ENCODE measurements around the gene HSF5.
A peak's percentile ranks its signal among the peaks of the same experiment; 100 is the strongest.
"Not testable (repeated sequence)": the region's sequence is repeated elsewhere in the genome, so short reads cannot be mapped to it uniquely, and the experiment has no call there.

Gene HSF5

DNA sequence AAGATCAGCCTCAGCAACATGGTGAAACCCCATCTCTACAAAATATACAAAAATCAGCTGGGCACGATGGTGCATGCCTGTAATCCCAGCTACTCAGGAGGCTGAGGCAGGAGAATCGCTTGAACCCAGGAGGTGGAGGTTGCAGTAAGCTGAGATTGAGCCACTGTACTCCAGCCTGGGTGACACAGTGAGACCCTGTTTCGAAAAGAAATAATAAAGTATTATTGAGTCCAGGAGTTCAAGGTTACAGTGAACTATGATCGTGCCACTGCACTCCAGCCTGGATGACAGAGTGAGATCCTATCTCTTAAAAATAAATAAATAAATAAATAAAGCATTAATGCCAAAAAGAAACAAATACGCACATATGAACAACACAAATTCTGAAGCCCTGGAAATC, 6.4 kb downstream of the HSF5 start:
- DNase-seq (ENCODE audit: low spot score), result not testable (repeated sequence)

DNA sequence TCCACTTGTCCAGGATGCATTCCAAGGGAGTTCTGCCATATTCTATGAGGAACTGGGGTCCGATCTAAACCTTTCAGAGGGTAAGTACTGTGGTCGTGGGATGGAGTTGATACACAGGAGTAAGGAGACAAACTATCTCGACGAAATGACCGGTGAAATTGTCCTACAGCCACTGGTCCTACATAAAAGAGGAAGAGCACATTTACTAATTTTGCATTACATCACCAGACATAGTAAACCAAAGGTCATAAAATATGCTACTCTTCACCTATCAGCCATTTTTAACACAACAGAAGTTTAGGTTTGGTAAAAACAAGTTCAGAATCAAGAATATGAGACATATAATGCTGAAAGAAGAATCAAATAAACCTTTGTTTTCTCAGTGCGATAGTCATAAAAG, 8.1 kb downstream of the HSF5 start:
- no peak for DNase-seq (ENCODE audit: low spot score)

DNA sequence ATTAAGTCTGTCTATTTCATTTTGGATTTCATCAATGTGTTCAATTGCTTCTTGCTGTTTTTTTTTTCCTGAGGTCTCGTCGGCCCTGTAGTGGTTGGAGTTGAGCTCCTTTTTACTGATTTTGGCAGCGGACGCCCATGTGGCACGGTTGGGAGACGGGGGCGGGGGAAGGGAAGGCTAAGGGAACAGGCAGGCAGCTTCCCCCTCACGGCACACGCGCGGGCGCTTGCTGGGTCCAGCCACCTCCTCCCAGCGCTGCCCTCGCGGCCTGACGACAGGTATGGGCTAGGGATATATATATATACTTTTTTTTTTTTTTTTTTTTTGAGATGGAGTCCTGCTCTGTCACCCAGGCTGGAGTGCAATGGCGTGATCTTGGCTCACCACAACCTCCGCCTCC, 11.4 kb downstream of the HSF5 start:
- no peak for DNase-seq (ENCODE audit: low spot score)

DNA sequence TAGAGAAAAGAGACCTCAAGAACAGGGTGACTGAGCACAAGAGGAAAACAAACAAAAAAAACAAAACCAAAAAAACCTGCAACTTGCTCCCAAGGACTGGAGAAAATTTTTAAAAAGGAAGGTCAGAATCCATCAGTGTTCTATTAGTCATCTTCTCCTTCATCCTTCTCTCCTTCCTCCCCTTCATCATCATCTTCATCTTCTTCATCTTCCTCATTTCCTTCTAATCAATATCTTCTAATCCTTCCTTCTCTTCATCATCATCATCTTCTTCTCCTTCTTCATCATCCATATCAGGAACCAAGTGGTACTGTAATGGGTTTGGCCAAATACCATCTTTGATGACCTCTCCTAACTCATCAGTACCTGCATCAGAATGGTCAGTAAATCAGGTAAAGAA, 12.2 kb downstream of the HSF5 start:
- no peak for DNase-seq (ENCODE audit: low spot score)

DNA sequence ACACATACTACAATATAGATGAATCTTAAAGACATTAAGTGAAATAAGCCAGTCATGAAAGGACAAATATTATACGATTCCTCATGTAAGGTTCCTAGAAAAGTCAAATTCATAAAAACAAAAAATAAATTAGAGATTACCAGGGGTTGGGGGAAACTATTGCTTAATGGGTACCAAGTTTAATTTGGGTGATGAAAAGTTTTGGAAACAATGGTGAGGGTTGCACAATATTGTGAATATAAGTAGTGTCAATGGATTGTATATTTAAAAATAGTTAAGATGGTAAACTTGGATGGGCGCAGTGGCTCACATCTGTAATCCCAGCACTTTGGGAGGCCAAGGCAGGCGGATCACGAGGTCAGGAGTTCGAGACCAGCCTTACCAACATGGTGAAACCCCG, 17.9 kb downstream of the HSF5 start:
- DNase-seq (ENCODE audit: low spot score), result no peak

DNA sequence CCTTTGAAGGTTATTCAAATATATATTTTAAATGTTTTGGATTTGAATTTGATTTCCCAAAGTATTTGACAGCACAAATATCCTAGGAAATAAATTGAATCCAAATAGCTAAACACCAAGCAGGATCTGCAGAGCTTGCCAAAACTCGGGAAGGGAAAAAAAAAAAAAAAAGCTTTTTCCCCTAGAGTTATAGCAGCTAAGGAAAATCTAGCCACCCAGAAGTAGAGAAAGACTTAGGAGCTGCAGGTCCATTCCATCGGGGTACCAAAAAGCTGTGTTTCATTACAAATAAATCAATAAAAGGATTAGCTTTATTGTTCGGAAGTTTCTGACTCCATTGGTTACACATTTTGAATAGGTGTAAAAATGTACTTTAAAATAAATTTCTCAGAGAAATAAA, 19.3 kb downstream of the HSF5 start:
- no peak for DNase-seq (ENCODE audit: low spot score)

DNA sequence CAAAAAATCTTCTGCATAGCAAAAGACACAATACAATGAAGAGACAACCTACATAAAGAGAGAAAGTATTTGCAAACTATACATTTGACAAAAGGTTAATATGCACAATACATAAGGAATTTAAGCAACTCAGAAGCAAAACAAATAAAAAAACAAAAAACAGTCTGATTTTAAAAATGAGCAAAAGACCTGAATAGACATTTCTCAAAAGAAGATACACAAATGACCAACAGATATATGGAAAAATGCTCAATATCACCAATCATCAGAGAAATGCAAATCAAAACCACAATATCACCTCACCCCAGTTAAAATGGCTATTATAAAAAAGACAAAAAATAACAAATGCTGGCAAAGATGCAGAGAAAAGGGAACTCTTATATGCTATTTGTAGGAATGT, 32.7 kb downstream of the HSF5 start:
- DNase-seq (ENCODE audit: low spot score), result no peak

DNA sequence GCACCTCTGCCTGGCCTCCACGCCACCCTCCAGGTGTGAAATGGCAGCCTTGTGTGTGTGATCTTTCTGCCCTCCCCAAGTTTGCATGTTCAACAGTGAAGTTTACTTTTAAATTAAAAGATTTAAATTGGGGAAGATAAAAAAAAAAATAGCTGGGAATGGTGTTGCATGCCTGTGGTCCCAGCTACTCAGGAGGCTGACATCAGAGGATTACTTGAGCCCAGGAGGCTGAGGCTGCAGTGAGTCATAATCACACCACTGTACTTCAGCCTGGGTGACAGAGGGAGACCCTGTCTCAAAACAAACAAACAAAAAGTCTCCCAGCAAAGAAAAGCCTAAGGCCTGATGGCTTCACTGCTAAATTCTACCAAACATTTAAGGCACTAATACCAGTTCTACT, 35.5 kb downstream of the HSF5 start:
- no peak for DNase-seq (ENCODE audit: low spot score)

DNA sequence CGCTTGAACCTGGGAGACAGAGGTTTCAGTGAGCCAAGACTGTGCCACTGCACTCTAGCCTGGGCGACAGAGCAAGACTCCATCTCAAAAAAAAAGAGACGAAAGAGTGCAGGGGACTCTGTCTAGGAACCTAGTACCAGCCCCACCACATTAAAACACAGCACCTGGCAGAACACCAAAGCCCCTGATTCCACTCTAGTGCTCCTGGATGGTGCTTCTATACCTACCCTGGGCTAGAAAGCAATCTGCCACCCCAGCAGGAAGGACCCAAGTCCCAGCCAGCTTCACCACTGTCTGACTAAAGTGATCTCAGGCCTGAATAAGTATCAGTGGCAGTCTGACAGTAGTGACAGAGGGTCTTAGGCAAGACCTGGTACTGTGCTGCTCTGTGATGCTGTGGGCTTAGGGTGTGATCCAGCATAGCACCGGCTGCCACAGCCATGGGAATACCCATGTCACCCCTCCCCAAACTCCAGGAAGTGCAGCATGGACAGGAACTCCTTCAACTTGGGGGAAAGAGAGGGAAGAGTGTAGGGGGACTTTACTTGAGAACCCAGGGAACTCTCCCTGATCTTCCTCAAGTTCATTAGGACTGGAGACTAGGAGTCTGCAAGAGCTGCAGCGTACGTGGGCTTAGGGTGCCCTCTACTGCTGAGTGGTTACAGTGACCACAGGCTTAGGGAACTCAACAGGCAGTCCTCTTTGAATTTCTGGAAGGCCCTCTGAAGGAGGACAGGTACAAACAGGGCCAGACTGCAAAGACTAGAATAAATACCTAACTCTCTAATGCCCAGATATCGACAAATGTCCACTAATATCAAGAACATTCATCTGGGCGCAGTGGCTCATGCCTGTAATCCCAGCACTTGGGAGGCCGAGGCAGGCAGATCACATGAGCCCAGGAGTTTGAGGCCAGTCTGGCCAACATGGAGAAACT, 40.9 kb downstream of the HSF5 start:
- peak; percentile 77 for DNase-seq (ENCODE audit: low spot score)

DNA sequence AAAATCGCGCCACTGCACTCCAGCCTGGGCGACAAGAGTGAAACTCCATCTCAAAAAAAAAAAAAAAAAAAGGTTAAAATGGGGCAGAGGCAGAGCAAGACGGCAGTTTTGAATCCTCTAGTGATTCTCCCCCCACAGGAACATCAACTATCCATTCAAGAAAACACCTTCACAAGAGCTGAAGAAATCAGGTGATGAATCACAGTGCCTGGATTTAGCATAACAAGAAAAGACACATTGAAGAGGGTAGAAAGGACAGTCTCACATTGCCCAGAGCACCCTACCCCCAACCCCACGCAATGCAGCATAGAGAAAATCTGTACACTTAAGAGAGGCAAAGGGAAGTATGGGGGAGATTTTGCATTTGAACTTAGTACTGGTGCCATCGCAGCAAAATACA, 42.1 kb downstream of the HSF5 start:
- no peak for DNase-seq (ENCODE audit: low spot score)

DNA sequence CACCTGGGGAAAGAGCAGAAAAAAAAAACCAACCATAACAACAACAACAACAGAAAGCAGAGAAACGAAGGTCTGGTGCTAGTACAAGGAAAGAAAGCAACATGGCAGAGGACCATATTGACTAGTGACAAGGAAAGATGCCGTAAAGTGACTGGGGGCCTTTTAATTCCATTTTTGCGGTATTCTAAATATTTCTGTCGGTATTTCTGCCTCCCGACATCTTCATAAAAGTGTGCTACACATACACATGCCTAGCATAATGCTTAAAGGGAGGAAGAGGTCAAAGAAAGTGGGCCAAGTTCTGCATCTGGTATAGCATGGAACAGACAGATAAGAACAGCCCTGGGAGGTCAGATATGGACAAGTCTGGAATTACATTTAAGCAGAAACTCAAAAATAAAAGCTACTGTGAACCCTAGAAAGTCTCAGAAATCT, 51.4 kb downstream of the HSF5 start:
- no peak for DNase-seq (ENCODE audit: low spot score)

DNA sequence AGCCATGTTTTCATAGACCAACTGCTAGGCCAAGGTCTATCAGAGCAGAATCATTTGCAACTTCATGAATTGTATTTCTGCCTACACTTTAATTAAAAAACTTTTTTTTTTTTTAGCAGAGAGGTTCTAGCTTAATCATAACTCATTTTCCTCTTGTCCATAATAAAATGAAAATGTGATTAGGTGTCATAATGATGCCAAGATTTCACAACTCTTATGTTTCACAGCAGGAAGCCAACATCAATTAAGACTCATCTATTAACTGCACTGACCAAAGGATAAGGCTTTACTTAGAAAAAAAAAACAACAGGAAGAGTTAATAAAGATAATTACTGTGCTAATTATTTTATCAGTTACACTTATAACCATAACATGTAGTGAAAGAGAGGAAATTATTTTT, 52.0 kb downstream of the HSF5 start:
- no peak for DNase-seq (ENCODE audit: low spot score)

DNA sequence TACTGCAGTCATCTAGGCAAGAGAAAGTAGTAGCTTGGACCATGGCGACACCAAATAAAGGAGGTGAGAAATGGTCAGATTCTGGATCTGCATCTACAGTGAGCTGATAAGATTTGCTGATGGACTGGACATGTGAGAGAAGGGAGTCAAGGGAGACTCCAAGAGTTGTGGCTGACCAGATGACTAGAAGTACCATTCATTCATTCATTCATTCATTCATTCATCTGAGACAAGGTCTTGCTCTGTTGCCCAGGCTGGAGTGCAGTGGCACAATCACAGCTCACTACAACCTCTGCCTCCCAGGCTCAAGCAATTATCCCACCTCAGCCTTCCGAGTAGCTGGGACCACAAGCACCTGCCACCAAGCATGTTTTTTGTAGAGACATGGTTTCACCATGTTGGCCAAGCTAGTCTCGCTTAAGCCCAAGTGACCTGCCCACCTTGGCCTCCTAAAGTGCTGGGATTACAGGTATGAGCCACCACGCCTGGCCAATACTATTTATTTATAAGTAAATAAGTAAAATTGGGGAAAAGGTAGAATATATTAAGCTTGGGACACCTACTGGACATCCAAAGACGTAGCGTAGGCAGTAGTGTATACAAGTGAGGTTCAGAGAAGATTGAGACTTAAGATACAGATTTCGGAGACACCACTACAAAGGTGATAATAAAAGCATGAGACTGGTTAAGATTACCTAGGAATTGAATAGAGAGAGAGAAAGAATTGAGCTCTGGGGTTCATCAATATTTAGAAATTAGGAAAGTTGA, 55.2 kb downstream of the HSF5 start:
- DNase-seq (ENCODE audit: low spot score), result no peak

DNA sequence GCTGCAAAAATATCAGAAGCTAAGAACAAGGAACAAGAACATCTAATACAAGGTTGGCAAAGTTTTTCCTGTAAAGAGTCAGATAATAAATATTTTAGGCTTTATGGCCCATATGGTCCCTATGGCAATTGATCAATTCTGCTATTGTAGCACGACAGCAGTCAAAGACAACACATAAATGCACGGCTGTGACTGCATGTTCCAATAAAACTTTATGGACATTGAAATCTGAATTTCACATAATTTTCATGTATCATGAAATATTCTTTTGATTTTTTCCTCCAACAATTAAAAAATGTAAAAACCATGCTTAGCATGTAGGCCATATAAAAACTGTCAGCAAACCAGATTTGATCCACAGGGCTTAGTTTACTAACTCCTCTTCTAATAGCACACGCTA, 60.4 kb downstream of the HSF5 start:
- no peak for DNase-seq (ENCODE audit: low spot score)

DNA sequence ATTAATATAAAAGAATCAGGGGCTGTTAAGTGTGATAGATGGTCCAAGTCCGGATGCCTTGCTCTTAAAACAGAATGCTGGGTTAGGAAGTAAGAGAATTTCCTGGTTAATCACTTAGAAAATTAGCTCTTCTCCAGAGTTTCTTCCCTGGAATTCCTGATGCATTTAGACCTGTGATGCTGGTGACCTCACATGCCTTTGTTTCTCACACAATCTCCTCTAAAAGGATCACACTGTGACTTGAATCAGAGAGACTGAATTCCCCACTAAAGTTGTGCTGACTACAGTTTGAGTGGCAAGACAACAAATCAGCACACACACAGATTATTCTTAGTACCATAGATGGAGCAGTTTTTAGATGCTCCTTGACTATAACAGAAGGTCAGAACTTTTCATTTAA, 66.5 kb downstream of the HSF5 start:
- no peak for DNase-seq (ENCODE audit: low spot score)

DNA sequence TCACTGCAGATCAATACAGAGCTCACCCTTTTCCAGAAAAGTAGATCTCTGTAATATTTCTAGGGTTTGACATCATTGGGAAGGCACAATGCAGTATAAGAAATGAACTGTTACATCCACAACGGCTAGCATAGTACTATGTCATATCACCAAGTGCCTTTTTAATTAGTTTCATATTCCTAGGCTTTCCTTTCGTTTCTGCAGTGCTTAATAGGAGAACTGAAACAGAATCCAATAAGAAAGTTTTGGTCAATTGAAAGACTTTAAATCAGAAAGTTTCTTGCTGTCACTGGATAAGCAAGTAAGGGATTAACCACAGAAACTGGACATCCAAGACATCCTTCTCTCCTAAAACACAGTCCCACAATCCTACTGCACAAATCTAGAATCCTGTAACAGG, 67.4 kb downstream of the HSF5 start:
- no peak for DNase-seq (ENCODE audit: low spot score)

DNA sequence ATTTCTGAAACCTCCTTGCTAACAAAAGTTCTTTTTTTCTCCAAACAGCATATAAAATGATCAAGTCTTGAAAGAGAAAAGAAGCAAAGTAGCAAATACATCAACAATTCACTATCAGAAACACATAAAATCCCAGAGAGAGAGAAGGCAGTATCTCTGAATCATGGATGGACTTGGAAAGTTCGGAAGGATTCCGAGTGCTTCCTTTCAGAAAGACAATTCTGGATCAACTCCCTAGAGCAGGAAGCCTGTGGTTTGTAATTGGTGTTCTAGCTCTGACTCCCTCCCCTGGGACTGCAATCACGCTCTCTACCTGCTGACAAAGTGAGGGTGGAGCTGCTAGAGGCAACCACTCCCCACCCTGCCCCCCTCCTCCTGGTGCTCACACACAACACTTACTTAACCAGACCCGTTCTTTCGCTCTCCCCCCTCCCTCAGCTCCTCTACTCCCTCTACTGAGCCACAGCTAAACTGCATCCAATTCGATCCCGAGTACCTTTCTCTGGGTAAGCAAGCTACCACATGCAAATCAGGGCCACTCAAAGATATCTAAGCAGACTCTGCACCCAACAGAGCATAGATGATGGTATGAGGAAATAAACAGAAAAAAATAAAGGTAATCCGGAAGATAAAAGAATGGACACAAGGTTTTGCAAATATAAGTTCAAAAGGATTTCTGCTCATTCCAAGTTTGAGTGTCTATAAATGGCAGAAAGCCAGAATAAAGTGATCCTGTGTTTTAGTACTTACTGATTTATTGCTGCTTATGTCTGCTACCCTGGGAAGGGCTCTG, 70.7 kb downstream of the HSF5 start, which contains the start of gene RNF43:
TSS of gene RNF43 (minus strand) at position 235 of the 793 bp plus-strand sequence. CDS start 1,957 bp downstream, outside the sequence.
- DNase-seq (ENCODE audit: low spot score), result peak; percentile 91

DNA sequence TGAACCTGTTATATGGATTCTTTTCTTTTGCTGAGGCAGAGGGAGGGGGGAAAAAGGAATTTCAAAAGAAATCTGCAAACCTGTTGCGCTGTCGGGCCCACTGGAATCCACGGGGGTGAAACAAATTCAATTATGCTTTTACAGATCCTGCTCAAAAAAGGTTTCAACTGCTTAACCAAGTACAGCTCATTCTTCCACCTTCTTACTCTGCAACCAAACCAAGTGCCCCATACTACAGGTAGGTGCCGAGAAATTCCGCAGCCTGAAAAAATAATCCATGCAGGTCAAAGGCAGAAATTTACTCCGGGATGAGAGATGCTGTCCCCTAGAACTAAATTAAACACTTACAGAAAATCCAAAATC, 71.3 kb downstream of the HSF5 start:
- DNase-seq (ENCODE audit: low spot score), result no peak

DNA sequence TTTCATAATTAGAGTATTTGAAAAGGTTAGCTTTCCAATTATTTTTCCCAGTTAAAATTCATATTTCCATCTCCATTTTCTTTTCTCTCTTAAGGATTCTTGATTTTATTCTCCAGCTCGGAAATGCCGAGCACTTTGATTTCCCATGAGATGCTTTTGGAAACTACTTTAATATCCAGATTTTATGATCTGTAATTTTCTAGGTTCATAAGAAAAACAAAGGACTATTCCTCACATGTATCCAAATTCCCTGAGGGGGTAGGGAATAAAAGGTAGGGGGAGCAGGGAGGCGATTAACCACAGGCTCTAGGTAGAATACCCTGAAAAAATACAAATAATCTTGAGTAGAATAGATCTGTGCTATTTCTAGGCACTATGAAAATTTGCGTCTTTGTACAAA, 71.8 kb downstream of the HSF5 start:
- no peak for DNase-seq (ENCODE audit: low spot score)

DNA sequence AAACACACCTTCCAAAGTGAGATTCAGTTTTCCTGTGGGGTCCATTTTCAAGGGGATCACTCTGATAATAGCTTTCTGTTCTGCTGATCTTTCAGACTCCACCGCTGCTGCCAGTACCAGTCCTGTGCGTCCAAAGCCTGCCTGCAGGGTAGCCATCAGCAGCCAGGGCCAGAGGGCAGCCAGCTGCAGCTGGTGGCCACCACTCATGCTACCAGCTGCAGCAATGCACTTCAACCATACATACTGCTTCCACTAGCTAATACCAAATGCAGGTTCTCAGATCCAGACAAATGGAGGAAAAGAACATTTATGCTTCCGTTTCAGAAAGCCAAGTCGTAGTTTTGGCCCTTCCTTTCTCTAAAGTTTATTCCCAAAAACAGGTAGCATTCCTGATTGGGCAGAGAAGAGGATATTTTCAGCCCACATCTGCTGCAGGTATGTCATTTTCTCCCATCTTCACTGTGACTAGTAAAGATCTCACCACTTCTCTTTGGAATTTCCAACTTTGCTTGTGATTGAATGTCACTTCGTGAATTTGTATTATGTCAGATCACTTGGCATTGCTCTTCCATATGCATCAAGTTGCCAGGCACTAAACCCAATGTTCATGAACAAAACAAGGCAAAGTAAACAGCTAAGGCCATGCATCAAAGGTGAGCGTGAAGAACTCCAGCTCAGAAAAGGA, 72.7 kb downstream of the HSF5 start:
- no peak for DNase-seq (ENCODE audit: low spot score)

DNA sequence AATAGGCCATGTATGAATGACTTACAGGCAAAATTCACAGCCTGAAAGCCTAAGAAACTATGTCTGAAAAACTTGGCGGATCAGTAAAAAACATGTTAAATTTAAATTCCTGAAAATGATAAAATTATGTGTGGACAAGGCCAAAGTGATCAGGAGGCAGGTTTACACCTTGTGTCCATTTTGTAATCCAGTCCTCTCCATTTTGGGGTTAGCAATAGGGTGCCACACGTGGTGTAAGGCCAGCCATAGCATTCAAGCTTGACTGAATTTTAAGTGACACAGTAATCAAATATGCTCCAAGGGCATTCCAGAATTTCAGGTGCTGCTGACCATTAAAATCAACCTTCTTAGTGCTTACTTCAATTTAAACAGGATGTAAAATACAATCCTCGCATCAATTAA, 73.6 kb downstream of the HSF5 start:
- no peak for DNase-seq (ENCODE audit: low spot score)

DNA sequence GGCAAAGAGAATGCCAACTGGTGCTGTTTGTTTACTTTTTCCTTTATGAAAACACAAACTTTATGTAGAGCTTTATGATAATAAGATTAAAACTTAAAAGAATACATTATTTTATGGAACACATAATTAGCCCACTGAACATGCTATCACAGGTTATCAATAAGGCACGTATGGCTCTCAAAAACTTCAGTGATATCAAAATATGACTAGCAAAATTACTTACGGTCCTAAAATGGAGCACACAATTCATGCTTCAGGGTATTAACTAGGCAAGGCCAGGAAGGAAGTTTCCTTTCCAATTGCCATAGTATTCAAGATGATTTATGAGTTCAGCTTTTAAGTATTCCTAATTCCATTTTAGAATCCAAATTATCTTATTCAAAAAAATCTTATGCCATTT, 74.5 kb downstream of the HSF5 start:
- DNase-seq (ENCODE audit: low spot score), result no peak
